K562 (cell line): Measurements from ENCODE around the gene OVOL1. TPM values are rescaled to one million over a fixed set of nuclear protein-coding genes. Genes with fewer than 3 reads are reported as not detected.
A peak's percentile ranks its signal among the peaks of the same experiment; 100 is the strongest.

Source experiments
- CREM ChIP-seq: IDR thresholded peaks from 2 replicates; pipeline ENCODE4 v1.6.1; 2014; ENCODE audit warnings: antibody characterized with exemption, low read depth
- CXXC5 ChIP-seq: fragments of 250-450 bp; sonication (Bioruptor Pico); IDR thresholded peaks from 2 replicates; pipeline ENCODE4 v1.8.0; 2022; ENCODE audit warnings: inconsistent platforms, mild to moderate bottlenecking, moderate library complexity
- EGR1 ChIP-seq: fragments of 450-650 bp; conservative IDR thresholded peaks from 2 replicates; pipeline ENCODE4 v1.6.1; 2017; ENCODE audit warnings: mild to moderate bottlenecking
- EP300 ChIP-seq: IDR thresholded peaks from 2 replicates; pipeline ENCODE4 v1.6.1; 2012; ENCODE audit warnings: low read length, improper control_type of control experiment
- FOS ChIP-seq: IDR thresholded peaks from 3 replicates; pipeline ENCODE4 v1.6.1; 2011; ENCODE audit not compliant: insufficient read length; ENCODE audit errors: extremely low read depth
- KLF16 ChIP-seq: IDR thresholded peaks from 2 replicates; pipeline ENCODE4 v1.6.1; 2016; ENCODE audit warnings: antibody characterized with exemption
- MAZ ChIP-seq, 2 experiments: fragments of 450-650 bp in 1 of 2; sonication (generic) in 1 of 2; formaldehyde crosslinking; IDR thresholded peaks in 1 of 2; conservative IDR thresholded peaks in 1 of 2; 2 replicates each; pipeline versions ENCODE4 v1.4.0 to v1.5.0; 2020; ENCODE audit warnings: mild to moderate bottlenecking in 1 of 2, missing genetic modification reagents in 1 of 2
- MBD2 ChIP-seq: sonication (generic); IDR thresholded peaks from 2 replicates; pipeline ENCODE4 v1.6.1; 2016; ENCODE audit warnings: low read depth, borderline replicate concordance
- NFYB ChIP-seq: IDR thresholded peaks from 2 replicates; pipeline ENCODE4 v1.6.1; 2011; ENCODE audit warnings: mild to moderate bottlenecking, moderate library complexity; ENCODE audit not compliant: insufficient read length; ENCODE audit errors: extremely low read depth
- NR2C1 ChIP-seq, 2 experiments: fragments of 450-650 bp; IDR thresholded peaks; 2 replicates each; pipeline ENCODE4 v1.6.1; 2017; ENCODE audit warnings: mild to moderate bottlenecking in 2 of 2, antibody characterized with exemption in 1 of 2, inconsistent platforms in 1 of 2, missing compliant biosample characterization in 1 of 2, missing genetic modification characterization in 1 of 2
- NR2C2 ChIP-seq, 2 experiments: fragments of 200-800 bp in 1 of 2; sonication (Bioruptor generic) in 1 of 2; sonication (generic) in 1 of 2; formaldehyde crosslinking in 1 of 2; IDR thresholded peaks; 2 replicates each; pipeline versions ENCODE4 v1.6.1 to v1.8.0; 2016 to 2022; ENCODE audit warnings: mild to moderate bottlenecking in 1 of 2, missing compliant biosample characterization in 1 of 2, missing genetic modification characterization in 1 of 2, missing genetic modification reagents in 1 of 2
- PBX2 ChIP-seq, 2 experiments: IDR thresholded peaks in 1 of 2; conservative IDR thresholded peaks in 1 of 2; 2 replicates each; pipeline ENCODE4 v1.6.1; 2016; ENCODE audit warnings: low read depth in 2 of 2, mild to moderate bottlenecking in 1 of 2, missing compliant biosample characterization in 1 of 2, missing genetic modification characterization in 1 of 2, moderate library complexity in 1 of 2
- PCBP1 ChIP-seq: fragments of 200-400 bp; formaldehyde crosslinking; IDR thresholded peaks from 2 replicates; pipeline ENCODE4 v1.6.1; 2018; ENCODE audit warnings: mild to moderate bottlenecking, low read depth, low read length; ENCODE audit not compliant: poor library complexity, severe bottlenecking
- POLR2AphosphoS2 ChIP-seq: IDR thresholded peaks from 2 replicates; pipeline ENCODE4 v1.6.1; 2012; ENCODE audit warnings: low read length, improper control_type of control experiment
- RBM14 ChIP-seq: fragments of 200-400 bp; formaldehyde crosslinking; IDR thresholded peaks from 2 replicates; pipeline ENCODE4 v1.6.1; 2018; ENCODE audit warnings: low read depth, mild to moderate bottlenecking, low read length, moderate library complexity, borderline replicate concordance; ENCODE audit not compliant: insufficient read depth
- RBM17 ChIP-seq: fragments of 200-400 bp; formaldehyde crosslinking; IDR thresholded peaks from 2 replicates; pipeline ENCODE4 v1.6.1; 2017; ENCODE audit warnings: low read depth, mild to moderate bottlenecking, low read length, borderline replicate concordance
- SNRNP70 ChIP-seq: fragments of 200-400 bp; formaldehyde crosslinking; optimal IDR thresholded peaks from 2 replicates; pipeline ENCODE3; 2017; ENCODE audit warnings: low read depth, low read length
- SP1 ChIP-seq: sonication (generic); formaldehyde crosslinking; IDR thresholded peaks from 2 replicates; pipeline ENCODE4 v1.8.1; 2022; ENCODE audit warnings: mild to moderate bottlenecking, missing genetic modification reagents
- SRSF9 ChIP-seq: fragments of 200-400 bp; formaldehyde crosslinking; IDR thresholded peaks from 2 replicates; pipeline ENCODE4 v1.6.1; 2017; ENCODE audit warnings: low read depth, low read length, borderline replicate concordance
- TOE1 ChIP-seq, 2 experiments: fragments of 450-650 bp in 1 of 2; sonication (generic) in 1 of 2; formaldehyde crosslinking in 1 of 2; IDR thresholded peaks; 2 replicates each; pipeline versions ENCODE4 v1.7.1 to v1.8.0; 2016 to 2022; ENCODE audit warnings: borderline replicate concordance in 2 of 2, mild to moderate bottlenecking in 2 of 2, antibody characterized with exemption in 1 of 2, inconsistent platforms in 1 of 2, low read depth in 1 of 2, missing genetic modification reagents in 1 of 2, moderate library complexity in 1 of 2
- ZBTB33 ChIP-seq: sonication (generic); formaldehyde crosslinking; IDR thresholded peaks from 2 replicates; pipeline ENCODE4 v1.8.1; 2023; ENCODE audit warnings: mild to moderate bottlenecking, missing genetic modification reagents
- polyA plus RNA-seq, 8 experiments: library from polyadenylated mRNA; depleted of rRNA in 4 of 8; stranded (reverse) in 5 of 8; unstranded in 3 of 8; fragments of >200 nt; fragmentation: Nextera tagmentation in 2 of 8; fragmentation: Illumina TruSeq in 1 of 8; extraction: Ambion mirVana in 2 of 8; extraction: Trizol in 1 of 8; gene quantifications; 2 replicates each; pipeline versions ENCODE4 v1.2.1 to v1.2.3, GENCODE V29; 2011 to 2014; ENCODE audit warnings: inconsistent platforms in 1 of 8, missing spikeins in 1 of 8
- total RNA-seq, 7 experiments: library from RNA; depleted of rRNA in 6 of 7; stranded (reverse); fragments of >200 nt in 6 of 7; fragmentation: Illumina TruSeq in 2 of 7; extraction: Trizol in 2 of 7; gene quantifications; 2 replicates each; pipeline versions ENCODE4 v1.2.1 to v1.2.3, GENCODE V29; 2011 to 2021; ENCODE audit warnings: low replicate concordance in 1 of 7

Gene OVOL1
- total and polyA plus RNA-seq, 9 of the 15 experiments (the other 6 are each of a cell fraction or from before 2014, with no cell fraction given) = 0.09 TPM; not detected in 8

GRCh38 chr11:65833297-65834030, 46.6 kb downstream of the OVOL1 start, which contains the start of gene SNX32 (continued):
- TF ChIP-seq MAZ (CRISPR knock-in tag; conservative IDR thresholded peaks at IDR 0.05 in 1 of 2, IDR thresholded peaks at IDR 0.05 in 1 of 2) = peak in 1 of 2 experiments; percentile 93; a peak in 2 of 4 replicates
- TF ChIP-seq TOE1 (IDR thresholded peaks at IDR 0.05; ENCODE audit: borderline replicate concordance) = peak; percentile 90
- TF ChIP-seq TOE1 (CRISPR knock-in tag; IDR thresholded peaks at IDR 0.05; ENCODE audit: borderline replicate concordance, low read depth) = no peak
- peak; percentile 17; the same call in 1 of the 2 replicates for TF ChIP-seq NR2C2 (CRISPR knock-in tag; IDR thresholded peaks at IDR 0.05)
- no peak for TF ChIP-seq NR2C2 (tag; IDR thresholded peaks at IDR 0.05)
- peak; percentile 94 for TF ChIP-seq MBD2
- peak; percentile 73 for TF ChIP-seq NR2C1 (IDR thresholded peaks at IDR 0.05)
- TF ChIP-seq NR2C1 (tag; IDR thresholded peaks at IDR 0.05) = 0 out of 2 replicates have a peak, but pooled peaks have one; percentile 10
- no peak for TF ChIP-seq POLR2AphosphoS2
- TF ChIP-seq SRSF9 = no peak
- no peak for TF ChIP-seq SNRNP70
- peak; percentile 42 for TF ChIP-seq EGR1
- no peak for TF ChIP-seq EP300
- TF ChIP-seq FOS = peak; percentile 94
- TF ChIP-seq SP1 (CRISPR knock-in tag) = peak; percentile 97
- TF ChIP-seq PCBP1 = peak; percentile 97
- peak; percentile 89 for TF ChIP-seq NFYB
- no peak for TF ChIP-seq KLF16
- peak; percentile 74 for TF ChIP-seq PBX2 (CRISPR knock-in tag; IDR thresholded peaks at IDR 0.05; ENCODE audit: low read depth)
- TF ChIP-seq PBX2 (tag; conservative IDR thresholded peaks at IDR 0.05; ENCODE audit: low read depth) = peak; percentile 92
- TF ChIP-seq ZBTB33 (CRISPR knock-in tag) = peak; percentile 25; the same call in 1 of the 2 replicates
- TF ChIP-seq CREM = peak; percentile 64
- 0 out of 2 replicates have a peak, but pooled peaks have one; percentile 10 for TF ChIP-seq CXXC5 (CRISPR knock-in tag)
- TF ChIP-seq RBM14 = no peak
- no peak for TF ChIP-seq RBM17
